ENCODE measurements around the gene SLC39A6.
A peak's percentile ranks its signal among the peaks of the same experiment; 100 is the strongest.
"Not testable (repeated sequence)": the region's sequence is repeated elsewhere in the genome, so short reads cannot be mapped to it uniquely, and the experiment has no call there.

SLC39A6 gene

GRCh38 chr18:36129300-36130038 lies at the start of gene SLC39A6, which contains the start of gene ELP2:
TSS of gene SLC39A6 (minus strand) at chr18:36129340. CDS start at chr18:36127007, 2,333 bp downstream.
TSS of gene ELP2 (plus strand) at chr18:36129899. CDS start at chr18:36129934, 35 bp downstream.
- DNase-seq = peak; percentile 98

GRCh38 chr18:36177913-36178312 lies 48.8 kb upstream of the SLC39A6 start:
- DNase-seq = no peak

GRCh38 chr18:36176711-36177110 lies 47.6 kb upstream of the SLC39A6 start:
- DNase-seq = no peak

GRCh38 chr18:36176177-36176584 lies 47.0 kb upstream of the SLC39A6 start:
- no peak for DNase-seq

GRCh38 chr18:36175481-36175880 lies 46.3 kb upstream of the SLC39A6 start:
- DNase-seq = no peak

- DNase-seq = no peak
Observed at GRCh38 chr18:36169938-36170337, 40.8 kb upstream of the SLC39A6 start.

- DNase-seq = not testable (repeated sequence)
Observed at GRCh38 chr18:36168296-36168695, 39.2 kb upstream of the SLC39A6 start.

- DNase-seq = no peak
Observed at GRCh38 chr18:36167692-36168218, 38.6 kb upstream of the SLC39A6 start.

GRCh38 chr18:36162981-36163380 lies 33.8 kb upstream of the SLC39A6 start:
- no peak for DNase-seq

GRCh38 chr18:36160959-36161371 lies 31.8 kb upstream of the SLC39A6 start:
- no peak for DNase-seq

GRCh38 chr18:36158266-36158867 lies 29.2 kb upstream of the SLC39A6 start:
- peak; percentile 6 for DNase-seq

- DNase-seq = no peak
Observed at GRCh38 chr18:36157441-36157840, 28.3 kb upstream of the SLC39A6 start.

GRCh38 chr18:36155851-36156757 lies 27.0 kb upstream of the SLC39A6 start:
- DNase-seq = no peak

GRCh38 chr18:36153771-36154170 lies 24.6 kb upstream of the SLC39A6 start:
- no peak for DNase-seq

GRCh38 chr18:36153203-36153602 lies 24.1 kb upstream of the SLC39A6 start:
- no peak for DNase-seq

GRCh38 chr18:36152781-36153180 lies 23.6 kb upstream of the SLC39A6 start:
- DNase-seq = no peak

- DNase-seq = no peak
Observed at GRCh38 chr18:36149514-36150289, 20.6 kb upstream of the SLC39A6 start.

GRCh38 chr18:36143391-36143790 lies 14.3 kb upstream of the SLC39A6 start:
- DNase-seq = no peak

GRCh38 chr18:36142751-36143150 lies 13.6 kb upstream of the SLC39A6 start:
- no peak for DNase-seq

- no peak for DNase-seq
Observed at GRCh38 chr18:36141576-36141975, 12.4 kb upstream of the SLC39A6 start.

- DNase-seq = peak; percentile 91
Observed at GRCh38 chr18:36139245-36139644, 10.1 kb upstream of the SLC39A6 start.

GRCh38 chr18:36135264-36135663 lies 6.1 kb upstream of the SLC39A6 start:
- DNase-seq = no peak
